Kasumi-1 (cell line): ENCODE measurements around the gene PIN1.
"Not testable (repeated sequence)": the region's sequence is repeated elsewhere in the genome, so short reads cannot be mapped to it uniquely, and the experiment has no call there.

Experiments used
- DNase-seq, 2 experiments: peaks; one replicate each; lab custom pipeline; 2025; lab: John Stamatoyannopoulos, UW

PIN1 gene

GRCh38 chr19:9834726-9835506 lies at the start of gene PIN1:
Gene PIN1, plus strand, starts transcription at chr19:9835318. Its CDS starts 27 bp downstream, at chr19:9835345.
- DNase-seq, result peak; percentile 98

DNA sequence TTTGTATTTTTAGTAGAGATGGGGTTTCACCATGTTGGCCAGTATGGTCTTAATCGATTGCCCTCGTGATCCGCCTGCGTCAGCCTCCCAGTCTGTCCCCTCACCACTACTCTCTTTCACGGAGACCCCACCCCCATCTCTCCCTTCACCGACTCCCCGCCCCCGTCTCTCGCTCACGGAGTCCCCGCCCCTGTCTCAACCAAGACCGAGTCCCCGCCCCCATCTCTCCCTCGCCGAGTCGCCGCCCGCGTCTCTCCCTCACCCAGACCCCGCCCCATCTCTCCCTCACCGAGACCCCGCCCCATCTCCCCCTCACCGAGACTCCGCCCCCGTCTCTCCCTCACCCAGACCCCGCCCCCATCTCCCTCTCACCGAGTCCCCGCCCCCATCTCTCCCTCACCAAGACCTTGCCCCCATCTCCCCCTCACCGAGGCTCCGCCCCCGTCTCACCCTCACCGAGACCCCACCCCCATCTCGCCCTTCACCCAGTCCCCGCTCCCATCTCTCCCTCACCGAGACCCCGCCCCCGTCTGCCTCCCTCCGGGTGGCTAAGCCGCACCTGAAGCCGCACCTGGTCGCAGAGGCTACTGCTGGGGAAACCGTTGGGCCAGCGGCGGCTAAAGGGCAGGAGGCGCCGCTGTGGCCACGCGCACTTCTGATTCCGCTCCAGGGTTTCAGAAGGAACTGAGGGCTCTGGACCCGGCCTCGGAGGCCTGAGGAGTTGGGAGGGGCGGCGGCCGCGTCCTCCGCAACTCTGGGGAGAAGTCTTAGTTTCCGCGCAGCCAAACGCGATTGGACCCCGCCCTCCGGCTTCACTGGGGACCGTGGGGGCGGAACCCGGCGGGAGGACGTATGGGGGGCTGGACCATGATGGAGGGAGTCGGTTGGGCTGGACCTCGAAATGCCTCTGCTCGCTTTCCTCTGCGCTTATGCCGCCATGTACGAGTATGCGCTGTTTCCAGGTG lies 49.5 kb upstream of the PIN1 start:
- peak; percentile 91 to 94 for DNase-seq

DNA sequence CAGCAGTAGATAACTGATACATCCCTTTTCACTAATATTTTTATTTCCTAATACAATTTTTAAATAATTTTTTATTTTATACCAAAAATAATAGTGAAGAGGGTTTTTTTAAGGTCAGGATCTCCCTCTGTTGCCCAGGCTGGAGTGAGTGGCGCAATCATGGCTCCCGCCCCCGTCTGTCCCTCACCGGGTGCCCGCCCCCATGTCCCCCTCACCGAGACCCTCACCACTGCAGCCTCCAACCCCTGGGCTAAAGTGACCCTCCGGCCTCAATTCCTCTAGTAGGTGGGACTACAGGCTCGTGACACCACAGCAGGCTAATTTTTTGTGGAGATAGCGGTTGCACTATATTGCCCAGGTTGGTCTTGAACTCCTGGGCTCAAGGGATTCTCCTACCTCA lies 48.8 kb upstream of the PIN1 start:
- DNase-seq, result no peak

DNA sequence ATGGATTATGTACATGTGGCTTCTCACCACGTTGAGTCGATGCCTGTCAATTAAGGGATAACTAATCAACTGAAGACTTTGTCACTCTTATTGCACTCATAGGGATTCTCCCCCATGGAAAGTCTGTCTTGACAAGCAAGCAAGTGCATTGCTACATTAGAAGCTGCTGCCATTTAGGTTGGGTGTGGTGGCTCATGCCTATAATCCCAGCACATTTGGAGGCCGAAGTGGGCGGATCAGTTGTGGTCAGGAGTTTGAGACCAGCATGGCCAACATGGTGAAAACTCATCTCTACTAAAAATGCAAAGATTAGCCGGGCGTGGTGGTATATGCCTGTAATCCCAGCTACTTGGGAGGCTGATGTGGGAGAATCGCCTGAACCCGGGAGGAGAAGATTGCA lies 48.3 kb upstream of the PIN1 start:
- DNase-seq, result no peak

GRCh38 chr19:9788604-9789003 lies 46.5 kb upstream of the PIN1 start:
- DNase-seq, result not testable (repeated sequence)

- DNase-seq, result no peak
Observed at GRCh38 chr19:9789066-9789465, 46.1 kb upstream of the PIN1 start.

DNA sequence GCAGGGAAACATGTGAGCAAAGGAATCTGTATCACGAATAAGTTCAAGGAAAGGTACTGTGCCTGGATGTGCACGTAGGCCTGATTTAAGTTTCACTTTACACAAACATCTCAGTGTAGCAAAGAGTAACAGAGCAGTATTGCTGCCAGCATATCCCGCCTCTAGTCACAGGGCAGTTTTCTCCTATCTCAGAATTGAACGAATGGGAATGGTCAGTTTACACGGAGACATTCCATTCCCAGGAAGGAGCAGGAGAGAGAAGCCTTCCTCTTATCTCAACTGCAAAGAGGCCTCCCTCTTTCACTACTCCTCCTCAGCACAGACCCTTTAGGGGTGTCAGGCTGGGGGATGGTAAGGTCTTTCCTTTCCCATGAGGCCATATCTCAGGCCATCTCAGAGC lies 45.5 kb upstream of the PIN1 start:
- DNase-seq, result not testable (repeated sequence)

GRCh38 chr19:9791073-9791367 lies 44.1 kb upstream of the PIN1 start:
- DNase-seq, result not testable (repeated sequence)

DNA sequence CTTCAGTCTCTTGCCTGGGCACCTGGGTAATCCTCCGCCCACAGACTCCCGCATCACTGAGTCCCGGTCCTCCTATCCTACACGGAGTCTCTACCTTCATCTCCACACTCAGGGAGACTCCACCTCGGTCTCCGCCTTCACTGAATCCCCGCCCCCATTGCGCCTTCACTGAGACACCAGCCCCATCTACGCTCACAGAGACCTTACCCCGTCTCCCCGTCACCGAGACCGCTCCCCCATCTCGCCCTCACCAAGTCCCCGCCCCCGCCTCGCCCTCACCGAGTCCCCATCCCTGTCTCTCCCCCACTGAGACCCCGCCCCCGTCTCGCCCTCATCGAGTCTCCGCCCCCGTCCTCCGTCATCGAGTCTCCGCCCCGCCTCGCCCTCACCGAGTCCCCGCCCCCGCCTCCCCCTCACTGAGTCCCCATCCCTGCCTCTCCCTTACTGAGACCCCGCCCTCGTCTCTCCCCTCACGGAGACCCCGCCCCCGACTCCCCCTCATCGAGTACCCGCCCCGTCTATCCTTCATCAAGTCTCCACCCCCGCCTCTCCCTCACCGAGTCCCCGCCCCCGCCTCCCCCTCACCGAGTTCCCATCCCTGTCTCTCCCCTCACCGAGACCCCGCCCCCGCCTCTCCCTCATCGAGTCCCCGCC lies 43.4 kb upstream of the PIN1 start:
- DNase-seq, result peak; percentile 90 to 92

DNA sequence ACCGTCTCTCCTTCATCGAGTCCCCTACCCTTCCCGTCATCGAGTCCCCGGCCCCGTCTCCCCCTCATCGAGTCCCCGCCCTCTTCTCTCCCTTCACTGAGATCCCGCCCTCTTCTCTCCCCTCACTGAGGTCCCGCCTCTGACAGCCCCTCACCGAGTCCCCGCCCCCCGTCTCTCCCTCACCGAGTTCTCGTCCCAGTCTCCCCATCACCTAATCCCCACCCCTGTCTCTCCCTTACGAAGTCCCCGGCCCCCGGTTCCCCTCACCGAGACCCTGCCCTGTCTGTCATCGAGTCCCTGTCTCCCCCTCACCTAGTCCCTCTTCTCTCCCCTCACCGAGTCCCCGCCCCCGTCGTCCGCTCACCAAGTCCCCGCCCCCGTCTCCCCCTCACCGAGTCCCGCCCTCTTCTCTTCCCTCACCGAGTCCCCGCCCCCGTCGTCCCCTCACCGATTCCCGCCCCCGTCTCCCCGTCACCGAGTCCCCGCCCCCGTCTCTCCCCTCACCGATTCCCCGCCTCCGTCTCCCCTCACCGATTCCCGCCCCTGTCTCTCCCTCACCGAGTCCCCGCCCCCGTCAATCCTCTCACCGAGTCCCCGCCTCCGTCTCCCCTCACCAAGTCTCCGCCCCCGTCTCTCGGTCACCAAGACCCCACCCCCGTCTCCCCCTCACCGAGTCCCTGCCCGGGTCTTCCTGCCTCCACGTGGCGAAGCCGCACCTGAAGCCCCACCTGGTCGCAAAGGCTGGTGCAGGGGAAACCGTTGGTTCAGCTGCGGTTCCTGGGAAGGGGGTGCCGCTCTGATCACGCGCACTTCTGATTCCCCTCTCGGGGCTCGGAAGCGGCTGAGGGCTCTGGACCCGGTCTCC lies 42.7 kb upstream of the PIN1 start:
- DNase-seq, result peak; percentile 92

GRCh38 chr19:9793071-9793591 lies 42.0 kb upstream of the PIN1 start:
- DNase-seq, result peak; percentile 57 to 65

DNA sequence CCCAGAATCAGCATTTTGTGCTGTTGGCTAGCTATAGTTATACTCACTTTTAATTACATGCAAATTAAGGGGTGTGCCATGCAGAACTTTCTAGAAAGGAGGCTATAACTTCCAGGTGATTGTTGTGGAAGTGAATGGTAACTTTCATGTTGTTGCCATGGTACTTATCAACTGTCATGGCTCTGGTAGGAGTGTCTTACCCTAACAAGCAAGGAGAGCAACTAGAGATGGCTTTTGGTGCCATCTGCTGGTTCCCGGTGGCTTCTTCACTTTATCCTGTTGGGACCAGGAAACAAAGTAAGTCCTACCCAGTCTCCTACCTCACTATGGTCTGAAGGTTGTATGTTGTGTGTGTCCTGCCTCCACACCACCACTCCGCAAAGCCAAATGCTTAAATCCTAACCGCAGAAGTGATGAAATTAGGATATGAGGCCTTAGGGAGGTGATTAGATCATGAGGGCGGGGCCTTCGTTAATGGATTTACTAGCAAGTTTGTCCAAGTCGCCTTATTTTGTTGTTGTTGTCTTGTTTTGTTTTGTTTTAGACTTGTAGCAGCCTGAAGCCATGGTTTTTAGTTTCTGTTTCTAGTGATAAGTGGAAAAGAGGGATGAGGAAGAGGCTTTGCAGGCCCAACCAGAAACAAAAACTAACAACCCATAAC lies 38.9 kb upstream of the PIN1 start:
- DNase-seq, result peak; percentile 93 to 96

- DNase-seq, result no peak
Observed at GRCh38 chr19:9797871-9798270, 37.2 kb upstream of the PIN1 start.

DNA sequence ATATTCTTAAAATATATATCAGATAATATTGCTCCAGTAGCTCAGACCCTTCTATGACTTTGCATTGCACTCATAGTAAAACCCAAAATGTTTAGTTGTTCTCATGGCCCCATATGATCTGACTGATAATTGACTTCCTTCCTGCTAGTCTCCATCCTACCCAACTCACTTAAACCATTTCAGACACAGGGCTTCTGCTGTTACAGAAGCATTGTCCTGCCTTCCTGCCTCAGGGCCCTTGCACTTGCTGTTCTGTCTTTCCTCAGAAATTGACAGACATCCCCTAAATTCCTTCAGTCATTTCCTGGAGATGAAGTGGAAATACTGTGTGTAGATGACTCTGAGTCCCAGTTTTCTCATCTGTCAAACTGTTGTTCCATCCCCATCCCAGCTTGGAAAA lies 36.0 kb upstream of the PIN1 start:
- no peak for DNase-seq

DNA sequence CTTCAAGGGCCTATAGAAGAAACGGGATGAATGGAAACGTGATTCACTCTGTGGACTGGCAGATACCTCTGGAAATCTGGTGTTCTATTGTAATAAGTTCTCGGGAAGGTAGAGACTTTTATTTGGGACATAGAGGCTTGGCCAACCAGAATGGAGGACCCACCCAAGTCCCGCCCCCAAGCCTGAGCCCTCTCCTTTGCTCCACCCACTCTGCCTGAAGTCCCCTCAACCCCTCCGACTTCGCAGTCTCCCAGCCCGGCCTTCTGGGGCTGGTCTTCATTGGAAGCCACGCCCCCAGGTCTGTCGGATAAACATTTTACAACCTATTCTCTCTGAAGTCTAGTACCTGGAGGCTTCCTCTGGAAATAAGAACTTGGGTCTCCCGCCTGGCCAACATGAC lies 33.1 kb upstream of the PIN1 start:
- DNase-seq, result no peak

- no peak for DNase-seq
Observed at GRCh38 chr19:9806803-9807202, 28.3 kb upstream of the PIN1 start.

- DNase-seq, result no peak
Observed at GRCh38 chr19:9808855-9809824, 26.0 kb upstream of the PIN1 start.

GRCh38 chr19:9811139-9811538 lies 24.0 kb upstream of the PIN1 start:
- DNase-seq, result no peak

GRCh38 chr19:9818175-9818733 lies 16.9 kb upstream of the PIN1 start:
- DNase-seq, result no peak
